CD8-positive, alpha-beta memory T cell (primary cell): ENCODE measurements around the gene PHTF2. TPM values are rescaled to one million over a fixed set of nuclear protein-coding genes. Genes with fewer than 3 reads are reported as not detected.

ENCODE experiments used
- CTCF ChIA-PET: fragments of 350-600 bp; sonication (Branson Sonifier 250); formaldehyde crosslinking; loops from one replicate; lab custom pipeline; 2021; ENCODE audit warnings: antibody characterized with exemption; lab: Charles Lee
- POLR2A ChIA-PET: fragments of 350-600 bp; sonication (Branson Sonifier 250); formaldehyde crosslinking; loops from one replicate; lab custom pipeline; 2021; ENCODE audit warnings: antibody characterized with exemption; lab: Charles Lee
- DNase-seq, 5 donors: peaks; one replicate each; pipeline versions ENCODE4 v3.0.0 to v3.0.0-alpha.2; 2020 to 2022; ENCODE audit warnings: mixed read lengths in 1 of 5
- H3K27ac ChIP-seq: one replicate; pipeline ENCODE4 v1.7.0; 2013; ENCODE audit warnings: low read depth, mild to moderate bottlenecking, low read length, moderate library complexity
- H3K27me3 ChIP-seq: 2 replicates; pipeline ENCODE4 v1.7.0; 2013; ENCODE audit warnings: low read length, mild to moderate bottlenecking; ENCODE audit not compliant: insufficient read depth, poor library complexity, severe bottlenecking
- H3K36me3 ChIP-seq: 2 replicates; pipeline ENCODE4 v1.7.0; 2013; ENCODE audit warnings: mild to moderate bottlenecking, low read length, moderate library complexity; ENCODE audit not compliant: insufficient read depth
- H3K4me1 ChIP-seq: 2 replicates; pipeline ENCODE4 v1.7.0; 2013; ENCODE audit warnings: mild to moderate bottlenecking, low read length, moderate library complexity; ENCODE audit not compliant: insufficient read depth
- H3K4me3 ChIP-seq: 2 replicates; pipeline ENCODE4 v1.7.0; 2013; ENCODE audit warnings: mild to moderate bottlenecking, low read length
- H3K9me3 ChIP-seq: 2 replicates; pipeline ENCODE4 v1.7.0; 2013; ENCODE audit warnings: mild to moderate bottlenecking, low read length
- H3K27ac Mint-ChIP-seq, 8 donors: one replicate each; pipeline ENCODE4 v1.8.0; 2020 to 2021; ENCODE audit warnings: mixed read lengths in 8 of 8, mild to moderate bottlenecking in 6 of 8, inconsistent platforms in 3 of 8, moderate library complexity in 3 of 8
- H3K27me3 Mint-ChIP-seq, 2 donors: one replicate each; pipeline ENCODE4 v1.8.0; 2020 to 2021; ENCODE audit warnings: mixed read lengths in 2 of 2, mild to moderate bottlenecking in 1 of 2, moderate library complexity in 1 of 2
- H3K36me3 Mint-ChIP-seq, 3 donors: one replicate each; pipeline ENCODE4 v1.8.0; 2020 to 2021; ENCODE audit warnings: mixed read lengths in 3 of 3, inconsistent platforms in 1 of 3, mild to moderate bottlenecking in 1 of 3
- H3K4me1 Mint-ChIP-seq, 3 donors: one replicate each; pipeline ENCODE4 v1.8.0; 2020 to 2021; ENCODE audit warnings: mixed read lengths in 3 of 3, inconsistent platforms in 1 of 3, mild to moderate bottlenecking in 1 of 3
- H3K4me3 Mint-ChIP-seq, 7 donors: one replicate each; pipeline ENCODE4 v1.8.0; 2020 to 2021; ENCODE audit warnings: mixed read lengths in 7 of 7, mild to moderate bottlenecking in 6 of 7, moderate library complexity in 4 of 7, inconsistent platforms in 2 of 7
- H3K9me3 Mint-ChIP-seq, 5 donors: one replicate each; pipeline ENCODE4 v1.8.0; 2020 to 2022; ENCODE audit warnings: mixed read lengths in 5 of 5, mild to moderate bottlenecking in 3 of 5, moderate library complexity in 2 of 5, inconsistent platforms in 1 of 5
- polyA plus RNA-seq: library from polyadenylated mRNA; unstranded; fragments of 300-500 nt; fragmentation: Illumina TruSeq; gene quantifications from one replicate; pipeline ENCODE4 v1.2.3, GENCODE V29; 2021
- total RNA-seq, 2 experiments: library from RNA; stranded (reverse); gene quantifications; one replicate each; pipeline ENCODE4 v1.2.3, GENCODE V29; 2021

PHTF2 gene
- total and polyA plus RNA-seq, 3 experiments from 2014 or later, result 13.7 to 44.5 (median 39.3) TPM

- CTCF ChIA-PET, result no interaction called here
- no peak for DNase-seq
These were observed 131.9 kb downstream of the PHTF2 start for GRCh38 chr7:77930496-77930895.

DNA sequence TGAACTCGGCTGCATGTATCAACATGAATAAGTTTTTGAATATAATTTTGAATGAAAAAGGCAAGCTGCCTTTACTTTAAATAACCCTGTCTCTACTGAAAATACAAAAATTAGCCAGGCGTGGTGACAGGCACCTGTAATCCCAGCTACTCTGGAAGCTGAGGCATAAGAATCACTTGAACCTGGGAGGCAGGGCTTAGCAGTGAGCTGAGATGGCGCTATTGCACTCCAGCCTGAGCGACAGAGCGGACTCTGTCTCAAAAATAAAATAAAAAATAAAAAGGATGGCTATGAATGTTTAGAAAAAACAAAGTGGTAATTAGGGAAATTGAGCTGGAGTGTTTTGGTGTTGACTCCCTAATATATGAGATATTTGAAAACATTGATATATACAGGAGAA lies 133.3 kb downstream of the PHTF2 start:
- peaks cover 12 to 27% (median 14%) of the 10 kb centered on the region in 3 donors for H3K36me3 Mint-ChIP-seq
- H3K27me3 ChIP-seq, result no peaks in the 10 kb centered on the region
- peaks cover 7% of the 10 kb centered on the region for H3K4me1 ChIP-seq
- no peak overlapping the region for H3K4me3 ChIP-seq
- no peak overlapping the region for H3K4me3 Mint-ChIP-seq
- peak overlapping the region in 2 of 8 donors; percentile 17 to 54 for H3K27ac Mint-ChIP-seq
- no peaks in the 10 kb centered on the region for H3K27me3 Mint-ChIP-seq
- POLR2A ChIA-PET, result no interaction called here
- H3K9me3 ChIP-seq, result no peaks in the 10 kb centered on the region
- CTCF ChIA-PET, result no interaction called here
- no peak overlapping the region for H3K27ac ChIP-seq
- DNase-seq, result no peak
- no peaks in the 10 kb centered on the region for H3K9me3 Mint-ChIP-seq
- no peaks in the 10 kb centered on the region for H3K36me3 ChIP-seq
- H3K4me1 Mint-ChIP-seq, result peaks cover 7 to 11% (median 10%) of the 10 kb centered on the region in 3 donors

More at GRCh38 chr7:77930496-77930895, 131.9 kb downstream of the PHTF2 start:
- peaks cover 3 to 6% (median 6%) of the 10 kb centered on the region in 3 donors for H3K4me1 Mint-ChIP-seq
- POLR2A ChIA-PET, result no interaction called here
- no peaks in the 10 kb centered on the region for H3K27me3 Mint-ChIP-seq
- no peaks in the 10 kb centered on the region for H3K36me3 ChIP-seq
- no peak overlapping the region for H3K27ac ChIP-seq
- H3K27ac Mint-ChIP-seq, result peak overlapping the region in 2 of 8 donors; percentile 17 to 19
- no peaks in the 10 kb centered on the region for H3K9me3 ChIP-seq
- no peaks in the 10 kb centered on the region for H3K27me3 ChIP-seq
- no peak overlapping the region for H3K4me3 Mint-ChIP-seq
- H3K4me3 ChIP-seq, result no peak overlapping the region
- peaks cover 12 to 26% (median 14%) of the 10 kb centered on the region in 3 donors for H3K36me3 Mint-ChIP-seq
- peaks cover 4% of the 10 kb centered on the region for H3K4me1 ChIP-seq
- H3K9me3 Mint-ChIP-seq, result no peaks in the 10 kb centered on the region

DNA sequence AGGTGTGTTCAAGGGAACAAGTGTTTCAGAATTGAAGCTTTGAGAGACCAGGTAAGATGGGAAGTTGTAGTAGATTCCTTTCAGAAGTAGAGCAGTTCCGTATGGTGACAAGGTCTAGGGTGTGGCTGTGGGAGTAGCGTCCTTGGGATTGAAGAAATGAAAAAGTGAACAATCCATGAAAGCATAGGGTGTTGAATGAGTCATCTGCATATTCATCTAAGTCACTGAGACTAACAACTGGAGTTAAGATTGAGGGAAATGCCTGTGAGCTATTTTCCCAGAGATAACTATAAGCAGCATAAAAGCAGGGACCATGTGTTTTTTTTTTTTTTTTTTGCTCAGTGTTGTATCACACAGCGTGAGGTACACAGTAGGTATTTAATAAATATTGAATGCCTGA lies 134.8 kb downstream of the PHTF2 start:
- Mint-ChIP-seq H3K4me1 (peaks cover 7 to 11% (median 10%) of the 10 kb centered on the region in 3 donors), H3K36me3 (peaks cover 12 to 22% (median 12%) of the 10 kb centered on the region in 3 donors), H3K9me3 (no peaks in the 10 kb centered on the region), H3K27me3 (no peaks in the 10 kb centered on the region), H3K27ac (peak overlapping the region in 5 of 8 donors; percentile 1 to 64 (median 16)), H3K4me3 (no peak overlapping the region)
- CTCF ChIA-PET, result interaction anchor here (2.4 kb wide), 1 partner anchor 106 kb away, joined by 5 read pairs; no protein-coding TSS in a partner anchor
- Histone ChIP-seq H3K4me3 (no peak overlapping the region), H3K36me3 (no peaks in the 10 kb centered on the region), H3K27me3 (no peaks in the 10 kb centered on the region), H3K9me3 (no peaks in the 10 kb centered on the region), H3K27ac (no peak overlapping the region), H3K4me1 (peaks cover 7% of the 10 kb centered on the region)
- POLR2A ChIA-PET, result no interaction called here
- DNase-seq, result no peak

- Mint-ChIP-seq H3K4me1 (peaks cover 7 to 11% (median 10%) of the 10 kb centered on the region in 3 donors), H3K9me3 (no peaks in the 10 kb centered on the region), H3K27me3 (no peaks in the 10 kb centered on the region), H3K36me3 (peaks cover 0 to 11% (median 9%) of the 10 kb centered on the region in 3 donors), H3K27ac (peak overlapping the region in 2 of 8 donors; percentile 21 to 32), H3K4me3 (no peak overlapping the region)
- ChIA-PET CTCF (interaction anchor here (0.7 to 2.4 kb wide), 3 partner anchors 104 to 285 kb away, joined by 3 to 8 read pairs (median 5); no protein-coding TSS in a partner anchor), POLR2A (no interaction called here)
- Histone ChIP-seq H3K27me3 (no peaks in the 10 kb centered on the region), H3K27ac (no peak overlapping the region), H3K4me1 (peaks cover 7% of the 10 kb centered on the region), H3K9me3 (no peaks in the 10 kb centered on the region), H3K36me3 (no peaks in the 10 kb centered on the region), H3K4me3 (no peak overlapping the region)
- no peak for DNase-seq
These were observed 137.2 kb downstream of the PHTF2 start for GRCh38 chr7:77935652-77936348.

DNA sequence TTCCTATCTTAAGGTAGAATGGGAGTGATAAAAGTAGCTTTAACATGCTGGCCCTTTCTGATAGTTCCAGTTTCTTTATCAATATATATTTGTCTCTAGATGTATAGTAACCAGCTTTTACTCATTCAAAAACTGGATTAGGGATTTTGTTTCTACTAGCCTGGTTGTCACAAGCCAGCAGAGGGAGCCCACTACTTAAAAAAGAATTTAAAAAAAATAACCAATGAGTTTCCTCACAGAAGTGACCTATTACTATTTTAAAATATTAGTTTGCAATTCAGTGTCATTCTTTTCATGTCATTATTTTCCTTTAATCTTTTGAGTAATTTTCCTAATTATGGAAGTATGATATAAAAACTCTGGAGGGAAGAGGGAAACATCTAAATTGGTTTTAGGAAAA lies 142.1 kb downstream of the PHTF2 start:
- H3K27me3 ChIP-seq, result no peaks in the 10 kb centered on the region
- H3K36me3 ChIP-seq, result no peaks in the 10 kb centered on the region
- Mint-ChIP-seq H3K4me1 (peaks cover 2 to 14% (median 2%) of the 10 kb centered on the region in 3 donors), H3K36me3 (peaks cover 0 to 30% (median 18%) of the 10 kb centered on the region in 3 donors), H3K4me3 (no peak overlapping the region), H3K27me3 (no peaks in the 10 kb centered on the region), H3K27ac (no peak overlapping the region), H3K9me3 (no peaks in the 10 kb centered on the region)
- no peak for DNase-seq
- CTCF ChIA-PET, result interaction anchor here (1.2 kb wide), 1 partner anchor 115 kb away, joined by 3 read pairs; no protein-coding TSS in a partner anchor
- POLR2A ChIA-PET, result no interaction called here
- H3K27ac ChIP-seq, result no peak overlapping the region
- H3K4me1 ChIP-seq, result peaks cover 2% of the 10 kb centered on the region
- H3K9me3 ChIP-seq, result no peaks in the 10 kb centered on the region
- H3K4me3 ChIP-seq, result no peak overlapping the region

DNA sequence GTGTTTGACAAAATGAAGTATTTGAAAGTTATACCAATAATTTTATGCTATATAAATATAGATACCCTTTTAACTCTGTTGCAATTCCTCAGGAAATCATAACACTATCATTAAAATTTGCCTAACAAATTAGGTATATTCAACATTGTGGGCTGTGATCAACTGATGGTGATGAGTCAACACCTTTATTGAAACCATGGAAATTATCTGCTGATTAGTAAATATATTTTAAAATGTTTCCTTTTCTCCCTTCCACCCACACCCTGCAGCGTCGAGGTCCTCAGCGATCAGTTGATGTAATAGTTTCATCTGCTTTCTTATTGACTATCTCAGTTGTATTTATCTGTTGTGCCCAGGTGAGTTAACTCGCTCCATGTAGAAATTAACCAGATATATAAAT lies 143.9 kb downstream of the PHTF2 start:
- POLR2A ChIA-PET, result no interaction called here
- H3K36me3 Mint-ChIP-seq, result peaks cover 0 to 30% (median 19%) of the 10 kb centered on the region in 3 donors

DNA sequence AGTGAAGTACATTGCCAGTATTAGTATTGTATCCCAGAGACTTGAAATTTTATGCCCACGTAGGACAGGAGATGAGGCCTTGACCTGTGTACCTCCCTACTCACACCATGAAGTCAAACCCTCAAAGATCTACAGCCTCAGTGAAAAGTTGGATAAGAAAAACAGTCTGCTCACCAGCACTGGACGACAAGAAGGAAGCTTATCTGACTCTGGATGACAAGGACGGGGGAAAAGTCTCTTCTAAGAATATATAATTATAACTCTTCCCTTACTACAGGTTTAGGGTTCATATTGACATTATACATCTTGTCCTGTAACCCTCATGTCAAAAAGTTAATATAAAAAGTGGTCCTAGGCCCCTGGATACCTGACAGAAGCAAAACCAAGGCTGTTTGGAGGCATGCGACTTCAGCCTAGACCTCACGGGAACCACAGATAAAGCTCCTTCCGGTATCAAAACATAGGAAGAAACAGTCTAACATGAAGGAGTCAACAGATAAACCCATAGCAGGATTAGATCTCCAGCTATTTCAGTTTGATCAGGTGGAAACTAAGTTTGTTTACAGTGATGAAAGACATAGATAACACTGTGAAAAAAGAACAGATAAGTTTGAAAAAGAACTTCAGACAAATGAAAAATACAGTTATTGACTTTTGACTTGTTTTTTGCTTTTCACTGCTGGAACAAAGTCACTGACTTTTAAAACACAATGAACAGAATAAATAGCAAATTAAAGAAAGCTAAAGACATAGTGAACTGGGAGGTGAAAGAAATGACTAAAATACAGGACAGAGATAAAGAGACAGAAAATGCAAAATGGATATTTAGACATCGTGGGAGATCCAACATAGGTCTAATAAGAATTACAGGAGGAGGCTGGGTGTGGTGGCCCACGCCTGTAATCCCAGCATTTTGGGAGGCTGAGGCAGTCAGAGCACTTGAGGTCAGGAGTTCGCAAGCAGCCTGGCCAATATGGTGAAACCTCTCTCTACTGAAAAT lies 145.9 kb downstream of the PHTF2 start:
- Histone ChIP-seq H3K4me3 (no peak overlapping the region), H3K9me3 (no peaks in the 10 kb centered on the region), H3K27ac (peak overlapping the region; percentile 5), H3K27me3 (no peaks in the 10 kb centered on the region), H3K4me1 (no peaks in the 10 kb centered on the region), H3K36me3 (no peaks in the 10 kb centered on the region)
- Mint-ChIP-seq H3K4me3 (no peak overlapping the region), H3K4me1 (peaks cover 0 to 11% (median 0%) of the 10 kb centered on the region in 3 donors), H3K27ac (peak overlapping the region in 3 of 8 donors; percentile 18 to 72 (median 18)), H3K9me3 (no peaks in the 10 kb centered on the region), H3K36me3 (peaks cover 0 to 26% (median 17%) of the 10 kb centered on the region in 3 donors), H3K27me3 (no peaks in the 10 kb centered on the region)
- no peak for DNase-seq
- ChIA-PET CTCF (no interaction called here), POLR2A (no interaction called here)

More for the DNA sequence above, 143.9 kb downstream of the PHTF2 start:
- no peak overlapping the region for H3K4me3 ChIP-seq
- H3K27ac ChIP-seq, result no peak overlapping the region
- CTCF ChIA-PET, result no interaction called here
- no peak overlapping the region for H3K27ac Mint-ChIP-seq
- no peak overlapping the region for H3K4me3 Mint-ChIP-seq
- H3K4me1 Mint-ChIP-seq, result peaks cover 0 to 11% (median 0%) of the 10 kb centered on the region in 3 donors
- H3K4me1 ChIP-seq, result no peaks in the 10 kb centered on the region
- H3K9me3 Mint-ChIP-seq, result no peaks in the 10 kb centered on the region
- DNase-seq, result no peak
- no peaks in the 10 kb centered on the region for H3K9me3 ChIP-seq
- H3K27me3 Mint-ChIP-seq, result no peaks in the 10 kb centered on the region
- H3K27me3 ChIP-seq, result no peaks in the 10 kb centered on the region
- no peaks in the 10 kb centered on the region for H3K36me3 ChIP-seq
